Stimulated activated naive CD4-positive, alpha-beta T cell treated with Interleukin-2 at 50 U/mL for 16 hours (primary cell): ENCODE measurements around the gene LDLRAD4.

ENCODE experiments used
- DNase-seq: peaks from one replicate; lab custom pipeline; 2025; lab: John Stamatoyannopoulos, UW

The LDLRAD4 gene

GRCh38 chr18:13309031-13309747 lies 90.6 kb downstream of the LDLRAD4 start:
- DNase-seq, result no peak

- DNase-seq, result no peak
Measured at GRCh38 chr18:13309748-13310670, 91.4 kb downstream of the LDLRAD4 start.

- no peak for DNase-seq
Measured at GRCh38 chr18:13311193-13311592, 92.6 kb downstream of the LDLRAD4 start.

DNA sequence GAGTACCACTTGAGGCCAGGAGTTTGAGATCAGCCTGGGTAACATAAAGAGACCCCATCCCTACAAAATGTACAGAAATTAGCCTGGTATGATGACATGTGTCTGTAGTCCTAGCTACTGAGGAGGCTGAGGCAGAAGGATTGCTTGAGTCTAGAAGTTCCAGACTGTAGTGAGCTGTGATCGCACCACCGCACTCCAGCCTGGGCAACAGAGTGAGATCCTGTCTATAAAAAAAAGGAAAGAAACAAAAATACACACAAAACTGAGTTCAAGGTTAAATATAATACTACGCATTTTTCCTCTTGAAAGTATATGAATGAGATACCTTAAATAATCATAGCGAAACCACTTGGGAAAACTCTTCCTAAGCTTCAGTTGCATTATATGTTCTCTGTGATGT lies 94.0 kb downstream of the LDLRAD4 start:
- DNase-seq, result no peak

DNA sequence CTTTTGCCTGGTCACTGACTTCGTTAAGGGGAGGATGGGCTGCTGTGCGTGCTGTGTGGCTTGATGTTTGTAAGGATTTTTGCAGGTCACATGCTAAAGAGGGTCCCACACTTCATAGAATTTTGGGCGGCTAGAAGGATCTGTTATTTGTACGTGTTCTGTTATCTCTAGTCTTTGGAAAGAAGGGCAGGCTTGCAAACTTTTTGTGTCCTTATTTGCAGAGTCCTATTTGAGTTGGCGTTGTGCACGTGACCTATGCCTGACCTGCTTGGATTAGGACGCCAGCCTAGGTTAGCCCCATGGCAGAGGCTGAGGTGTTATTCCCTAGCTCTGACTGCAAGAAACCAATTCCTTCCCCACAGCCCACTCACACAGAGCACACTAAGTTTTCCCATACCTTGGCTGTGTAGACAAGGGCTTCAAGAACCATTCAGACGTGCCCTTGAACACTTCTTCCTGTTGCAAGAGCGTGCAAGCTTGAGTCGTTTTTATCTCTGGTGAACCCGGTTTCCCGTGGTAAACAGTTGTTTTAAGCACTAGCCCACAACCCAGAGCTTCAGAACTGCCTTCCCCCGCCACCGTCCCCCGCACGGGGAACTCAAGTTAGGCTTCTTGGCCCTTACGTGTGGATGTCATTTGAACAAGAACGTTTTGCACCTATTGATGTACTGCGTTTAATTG lies 94.6 kb downstream of the LDLRAD4 start:
- DNase-seq, result no peak

GRCh38 chr18:13315000-13315399 lies 96.4 kb downstream of the LDLRAD4 start:
- DNase-seq, result no peak

- no peak for DNase-seq
Measured at GRCh38 chr18:13316063-13316462, 97.5 kb downstream of the LDLRAD4 start.

DNA sequence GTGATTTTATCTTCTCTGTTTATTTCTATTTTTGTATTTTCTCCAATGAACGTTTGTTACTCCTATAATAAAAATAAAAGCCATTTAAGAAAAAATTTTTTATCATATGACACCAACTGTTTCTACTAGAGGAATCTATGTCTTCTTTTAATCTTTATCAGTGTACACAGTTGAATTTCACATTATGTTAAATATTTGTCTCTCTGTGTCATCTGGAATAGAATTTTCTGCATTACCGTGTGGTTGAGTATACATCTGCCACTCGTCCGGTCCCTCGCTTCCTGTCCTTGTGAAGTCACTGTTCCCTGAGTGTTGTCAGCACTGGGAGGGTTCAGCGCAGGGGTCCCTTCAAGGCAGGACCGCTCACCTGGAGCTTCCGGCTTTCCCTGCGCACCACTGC lies 99.2 kb downstream of the LDLRAD4 start:
- no peak for DNase-seq

DNA sequence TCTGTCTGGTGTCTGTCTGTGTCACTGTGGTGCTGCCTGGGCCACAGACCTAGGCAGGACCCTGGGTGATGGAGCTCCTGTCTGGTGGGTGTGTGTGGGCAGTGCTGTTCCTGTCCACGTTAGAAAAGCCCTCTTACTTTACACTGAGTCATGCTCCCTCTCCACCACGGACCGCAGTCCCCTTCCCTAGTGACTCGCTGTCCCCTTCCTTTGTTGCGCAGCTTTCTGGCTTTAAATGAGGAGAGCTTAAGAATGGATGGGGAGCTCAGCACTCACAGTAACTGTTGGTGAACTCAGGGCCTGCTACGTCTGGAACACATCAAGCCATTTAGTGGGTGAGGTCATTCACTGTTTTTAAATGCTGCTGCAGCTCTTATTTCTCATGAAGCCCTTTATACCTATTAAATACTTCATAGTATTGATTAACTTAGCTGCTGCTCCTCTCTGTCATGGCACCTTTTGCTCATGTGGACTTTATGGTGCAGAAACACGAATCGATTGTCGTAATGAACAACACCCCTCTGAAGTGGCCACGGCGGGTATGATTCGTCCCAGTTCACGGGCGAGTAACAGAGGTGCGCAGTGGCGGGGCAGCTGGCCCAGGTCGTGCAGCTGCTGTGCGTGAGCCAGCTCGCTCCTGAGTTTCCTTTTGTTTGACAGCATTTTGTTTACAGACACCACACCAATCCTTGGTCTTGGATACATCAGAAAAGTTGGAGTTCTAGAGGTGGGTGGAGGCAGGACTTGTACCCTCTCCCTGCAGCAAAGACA lies 100.4 kb downstream of the LDLRAD4 start:
- no peak for DNase-seq

DNA sequence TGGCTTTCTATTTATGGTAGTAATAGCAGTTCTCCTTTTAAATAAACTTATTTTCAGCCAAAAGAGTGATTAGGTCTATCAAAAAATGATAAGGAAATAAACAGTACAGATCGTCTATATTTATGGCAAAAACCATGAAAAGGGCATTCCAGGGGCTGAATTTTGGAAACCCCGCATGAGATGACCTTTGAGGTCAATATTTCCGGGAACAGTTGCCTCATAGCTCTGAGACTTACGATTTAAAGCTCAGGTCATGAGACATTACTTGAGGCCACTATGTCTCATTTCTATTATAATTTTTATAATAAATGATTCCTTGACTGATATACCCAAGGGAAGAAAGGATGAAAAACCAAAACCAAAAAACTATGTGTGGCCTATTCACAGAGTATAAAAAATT lies 101.1 kb downstream of the LDLRAD4 start:
- no peak for DNase-seq

DNA sequence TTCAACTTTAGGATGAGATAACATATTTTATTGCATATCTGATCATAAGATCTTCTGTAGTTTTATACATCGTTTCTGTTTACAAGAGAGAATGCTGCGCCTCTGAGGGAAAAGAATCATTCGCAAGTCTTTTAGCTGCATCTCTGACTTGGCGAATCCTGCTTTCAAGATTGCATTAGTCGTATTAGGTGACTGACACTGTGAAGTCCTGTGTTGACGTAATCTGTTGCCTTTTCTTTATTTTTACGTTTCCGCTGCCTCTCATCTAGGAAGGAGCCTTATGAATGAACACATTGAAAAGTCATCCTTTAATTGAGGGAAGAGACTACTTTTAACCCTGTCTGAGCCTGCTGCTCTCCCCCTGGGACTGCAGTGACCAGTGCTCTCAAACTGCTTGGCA lies 101.5 kb downstream of the LDLRAD4 start:
- no peak for DNase-seq

DNA sequence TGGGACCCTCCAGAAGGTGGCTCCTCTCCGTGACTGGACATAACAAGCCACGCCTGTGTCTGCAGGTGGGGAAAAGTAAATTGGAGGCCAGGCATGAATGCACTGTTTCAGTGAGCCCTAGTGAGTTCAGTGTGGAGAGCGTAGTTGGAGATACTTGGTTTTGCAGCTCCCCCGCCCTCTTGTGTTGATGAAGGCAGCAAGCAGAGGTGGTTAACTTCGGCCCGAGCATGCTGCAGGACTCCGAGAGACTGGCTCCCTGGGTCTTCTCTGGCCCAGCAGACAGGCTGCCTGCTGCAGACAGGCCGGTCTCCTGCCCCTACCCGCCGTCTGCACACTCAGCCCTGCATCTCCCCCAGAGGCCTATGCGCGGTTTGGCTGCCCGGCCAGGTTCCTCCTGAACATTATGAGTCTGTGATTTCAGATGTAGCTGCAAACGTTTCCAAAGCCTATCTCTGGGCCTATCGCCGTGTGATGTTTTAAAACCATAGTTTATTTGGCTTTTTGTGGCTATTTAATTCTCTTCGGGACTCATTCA lies 102.4 kb downstream of the LDLRAD4 start:
- DNase-seq, result no peak

- DNase-seq, result no peak
Measured at GRCh38 chr18:13321923-13322322, 103.4 kb downstream of the LDLRAD4 start.

DNA sequence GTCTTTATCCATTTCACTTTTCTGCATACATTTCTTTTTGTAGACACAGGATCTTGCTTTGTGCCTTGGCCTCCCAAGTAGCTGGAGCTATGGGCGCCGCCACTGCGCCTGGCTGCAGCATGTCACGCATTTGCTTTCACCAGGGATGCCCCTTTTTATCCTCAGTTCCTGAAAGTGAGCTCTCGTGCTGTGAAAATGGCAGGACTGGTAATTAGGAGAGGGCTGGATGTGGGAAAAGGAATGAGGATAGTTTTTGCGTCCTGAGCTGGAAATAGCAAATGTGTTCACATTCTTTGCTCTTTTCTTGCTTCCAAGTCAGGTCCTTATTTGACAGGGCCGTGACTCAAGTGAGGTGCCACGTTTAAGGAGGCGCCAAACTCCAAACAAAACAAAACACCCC lies 104.6 kb downstream of the LDLRAD4 start:
- DNase-seq, result no peak

DNA sequence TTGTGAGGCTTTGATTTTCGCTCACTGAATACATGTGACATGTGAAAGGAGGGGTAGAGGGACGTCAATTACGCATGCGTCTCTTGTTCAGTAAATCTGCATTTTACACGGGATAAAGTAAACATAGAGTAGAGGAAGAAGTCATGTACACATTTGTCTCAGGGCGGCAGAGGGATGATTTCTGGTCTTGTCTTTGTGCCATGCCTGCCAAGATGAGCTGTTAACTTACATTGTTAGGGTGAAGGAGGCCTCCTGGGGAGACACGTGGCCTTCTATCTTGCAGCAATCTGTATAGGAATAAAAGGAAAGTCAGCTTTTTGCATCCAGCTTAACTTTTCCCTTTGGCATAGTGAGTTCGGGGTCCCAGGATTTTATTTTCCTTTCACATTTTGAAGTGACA lies 106.3 kb downstream of the LDLRAD4 start:
- no peak for DNase-seq

GRCh38 chr18:13328213-13328612 lies 109.7 kb downstream of the LDLRAD4 start:
- no peak for DNase-seq

- DNase-seq, result no peak
Measured at GRCh38 chr18:13330996-13331395, 112.4 kb downstream of the LDLRAD4 start.

DNA sequence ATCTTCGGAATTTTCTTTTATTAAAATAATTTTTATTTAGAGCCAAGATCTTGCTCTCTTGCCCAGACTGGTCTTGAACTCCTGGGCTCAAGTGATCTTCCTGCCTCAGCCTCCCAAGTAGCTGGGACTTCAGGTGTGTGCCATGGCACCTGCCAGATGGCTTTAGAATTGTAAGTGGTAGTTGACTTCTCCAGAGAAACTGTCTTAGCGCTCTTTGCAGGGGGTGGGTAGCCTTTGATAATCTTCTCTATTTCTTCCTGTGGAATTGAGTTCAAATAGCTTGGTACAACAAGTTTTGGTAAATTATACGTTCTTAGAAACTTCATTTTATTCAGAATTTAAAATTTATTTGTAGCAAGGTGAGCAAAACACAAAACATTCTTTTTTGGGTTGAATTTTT lies 113.3 kb downstream of the LDLRAD4 start:
- DNase-seq, result no peak

- DNase-seq, result no peak
Measured at GRCh38 chr18:13332874-13333273, 114.3 kb downstream of the LDLRAD4 start.

- no peak for DNase-seq
Measured at GRCh38 chr18:13335903-13336302, 117.3 kb downstream of the LDLRAD4 start.

DNA sequence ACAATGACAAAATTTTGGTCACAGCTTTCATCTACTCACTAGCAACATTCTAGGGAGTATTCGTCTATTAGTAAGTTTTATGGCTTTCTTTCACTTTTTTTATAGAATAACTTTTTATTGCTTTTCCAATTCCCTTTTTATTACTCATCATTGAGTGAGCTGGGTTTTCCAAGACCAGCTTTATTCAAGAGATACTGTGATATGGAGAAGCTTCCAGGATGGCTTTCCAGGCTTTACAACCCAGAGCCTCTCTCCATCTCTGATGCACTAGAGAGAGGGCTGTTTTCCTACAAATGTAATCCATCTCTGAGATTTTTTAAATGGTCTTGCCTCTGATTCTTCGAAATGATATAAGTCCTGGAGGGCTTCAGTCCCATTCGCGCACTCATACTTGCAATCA lies 118.3 kb downstream of the LDLRAD4 start:
- DNase-seq, result no peak

- DNase-seq, result no peak
Measured at GRCh38 chr18:13337369-13337768, 118.8 kb downstream of the LDLRAD4 start.
